NCI-H128 (cell line): Measurements from ENCODE around the gene RAE1.

Source experiments
- DNase-seq: peaks from one replicate; lab custom pipeline; 2025; ENCODE audit not compliant: unreplicated experiment; lab: John Stamatoyannopoulos, UW

Gene RAE1

DNA sequence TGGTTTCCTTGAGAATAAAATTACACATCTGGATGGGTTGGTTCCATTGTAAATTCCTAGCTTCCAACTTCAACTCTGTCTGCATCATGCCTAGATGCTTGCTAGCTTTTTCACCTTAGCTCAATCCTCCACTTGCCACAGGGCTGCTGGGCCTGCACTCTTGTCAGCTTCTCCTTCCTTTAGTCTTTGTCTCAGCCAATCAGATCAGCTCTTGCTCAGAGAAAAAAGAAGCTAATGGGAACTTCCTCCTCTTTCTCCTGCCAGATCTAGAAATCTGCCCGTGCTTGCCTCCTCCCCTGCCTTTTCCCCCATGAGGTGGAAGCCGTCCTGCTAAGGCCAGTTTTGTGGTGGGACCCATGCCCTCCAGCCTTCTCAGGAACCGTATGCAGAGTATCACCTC lies 18.5 kb downstream of the RAE1 start:
- DNase-seq = no peak

DNA sequence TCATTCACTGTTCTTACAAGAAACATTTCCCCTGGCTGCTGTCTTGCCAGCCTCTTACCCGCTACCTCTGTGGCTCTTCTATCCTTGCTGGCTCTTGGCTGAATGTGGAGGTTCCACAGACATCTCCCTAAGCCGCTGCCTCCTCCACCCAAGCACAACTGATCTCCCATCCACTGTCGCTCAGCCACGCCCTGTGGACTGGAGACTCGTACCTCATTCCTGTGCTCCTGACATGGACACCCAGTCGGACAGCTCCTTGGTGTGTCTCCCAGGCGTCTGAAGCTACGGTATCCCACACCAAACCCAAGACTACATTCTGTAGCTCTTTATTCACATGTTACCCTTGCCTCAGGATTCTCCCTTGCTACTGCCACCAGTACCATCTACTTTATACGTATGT lies 19.3 kb downstream of the RAE1 start:
- no peak for DNase-seq

GRCh38 chr20:57371363-57371762 lies 20.3 kb downstream of the RAE1 start:
- DNase-seq = no peak

DNA sequence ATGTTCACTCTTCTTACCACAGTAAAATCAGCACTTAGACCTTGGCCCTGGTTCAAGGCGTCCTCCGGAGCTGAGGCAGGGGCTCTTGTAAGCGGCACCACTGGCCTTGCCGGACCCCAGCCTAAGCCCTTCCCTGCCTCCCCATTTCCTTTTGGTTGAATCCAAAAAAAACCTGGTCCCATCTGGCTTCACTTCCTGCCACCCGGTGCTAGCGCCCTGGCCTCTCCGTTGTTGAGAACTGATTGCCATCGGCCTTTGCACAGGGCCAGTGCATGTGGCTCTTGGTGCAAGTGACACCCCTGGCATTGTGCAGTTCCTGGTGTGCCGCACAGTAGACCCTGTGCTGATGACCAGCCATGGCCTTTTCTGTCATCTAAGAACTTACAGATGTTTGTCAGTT lies 21.1 kb downstream of the RAE1 start:
- no peak for DNase-seq

- no peak for DNase-seq
Observed at GRCh38 chr20:57372581-57373350, 21.7 kb downstream of the RAE1 start.

- no peak for DNase-seq
Observed at GRCh38 chr20:57374343-57374930, 23.4 kb downstream of the RAE1 start.

- no peak for DNase-seq
Observed at GRCh38 chr20:57374931-57375651, 24.0 kb downstream of the RAE1 start.

- DNase-seq = no peak
Observed at GRCh38 chr20:57375652-57376230, 24.7 kb downstream of the RAE1 start.

GRCh38 chr20:57377350-57377749 lies 26.3 kb downstream of the RAE1 start:
- no peak for DNase-seq

DNA sequence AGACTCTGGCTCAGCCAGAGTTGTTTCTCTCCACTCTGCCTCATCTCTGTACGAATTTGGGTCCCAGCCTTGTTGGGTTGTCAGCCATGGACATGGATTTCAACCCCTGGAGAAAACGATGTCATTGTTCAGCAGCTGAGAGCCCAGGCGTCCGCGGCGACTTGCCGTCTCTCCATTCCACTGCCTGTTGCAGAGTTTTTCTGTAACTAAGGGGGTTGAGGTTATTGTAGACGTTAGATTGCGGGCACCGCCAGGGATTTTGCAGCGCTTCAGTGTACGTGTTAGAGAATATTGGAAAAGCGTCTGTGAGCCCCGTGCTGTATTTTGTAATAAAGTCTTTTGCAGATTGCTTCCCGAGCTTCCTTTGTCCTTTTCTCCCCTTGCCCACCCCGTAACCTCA lies 27.1 kb downstream of the RAE1 start:
- no peak for DNase-seq

DNA sequence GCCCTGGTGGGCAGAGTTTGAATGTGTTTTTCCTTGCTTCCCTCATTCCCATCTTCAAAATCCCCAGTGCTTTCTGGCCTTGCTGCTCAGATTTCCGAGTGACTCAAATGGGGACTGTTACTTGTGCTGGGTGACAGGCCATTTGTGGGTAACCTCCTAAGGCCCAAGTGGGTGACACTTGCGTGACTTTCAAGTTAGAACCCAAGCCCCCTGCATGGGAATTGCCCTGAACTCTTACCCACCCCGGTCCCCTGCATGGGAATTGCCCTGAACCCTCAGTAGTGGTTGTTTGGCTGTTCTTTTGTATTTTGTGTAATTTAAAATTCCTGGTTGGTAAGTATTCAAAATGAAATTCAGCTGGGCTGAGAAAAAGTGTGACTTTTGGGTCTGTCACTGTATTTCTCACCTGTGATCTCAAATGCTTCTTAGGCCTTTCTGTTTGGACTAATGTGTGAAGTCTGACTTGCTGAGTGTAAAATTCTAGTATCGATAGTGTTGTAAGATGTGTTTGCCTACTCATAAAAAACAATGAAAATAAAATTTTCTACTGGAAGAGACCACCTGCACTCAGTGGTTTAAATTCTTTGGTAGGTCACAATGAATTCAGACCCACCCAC lies 27.7 kb downstream of the RAE1 start:
- no peak for DNase-seq

DNA sequence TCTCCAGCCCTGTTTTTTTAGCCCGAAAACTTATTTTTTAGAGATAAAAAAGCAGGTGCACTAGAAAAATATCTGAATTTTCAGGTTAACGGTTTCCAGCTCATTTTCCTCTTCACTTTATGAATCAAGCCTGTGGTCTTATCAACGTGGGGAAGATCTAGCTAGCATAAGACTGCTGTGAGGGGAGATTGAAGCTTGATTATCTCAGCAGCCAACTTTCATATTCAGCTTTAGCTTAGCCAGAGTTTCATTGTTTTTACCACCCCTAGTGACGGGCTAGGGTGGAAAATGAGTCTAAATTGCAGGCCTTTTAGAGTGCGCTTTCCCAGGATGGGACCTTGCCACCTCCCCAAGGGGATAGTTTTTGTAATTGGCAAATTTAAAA lies 28.2 kb downstream of the RAE1 start:
- no peak for DNase-seq

- DNase-seq = no peak
Observed at GRCh38 chr20:57380081-57380750, 29.2 kb downstream of the RAE1 start.

GRCh38 chr20:57381596-57382503 lies 30.8 kb downstream of the RAE1 start:
- DNase-seq = peak; percentile 35

DNA sequence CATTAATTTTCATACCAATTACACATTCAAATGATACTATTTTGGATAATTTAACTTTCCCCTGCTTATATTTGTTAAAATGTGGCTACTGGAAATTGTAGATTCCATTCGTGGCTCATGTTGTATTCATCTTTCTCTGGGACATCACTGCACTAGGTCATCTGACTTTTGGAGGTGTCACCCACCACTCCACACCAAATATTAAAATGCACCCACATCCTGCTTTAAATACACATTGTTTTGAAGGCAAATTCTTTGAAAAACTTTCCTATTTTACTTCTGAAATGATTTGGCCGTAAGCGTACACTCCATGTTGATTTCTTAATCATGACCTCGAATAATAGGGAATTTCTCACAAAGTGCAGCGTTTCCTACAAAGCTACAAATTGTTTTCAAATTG lies 31.5 kb downstream of the RAE1 start:
- DNase-seq = no peak

DNA sequence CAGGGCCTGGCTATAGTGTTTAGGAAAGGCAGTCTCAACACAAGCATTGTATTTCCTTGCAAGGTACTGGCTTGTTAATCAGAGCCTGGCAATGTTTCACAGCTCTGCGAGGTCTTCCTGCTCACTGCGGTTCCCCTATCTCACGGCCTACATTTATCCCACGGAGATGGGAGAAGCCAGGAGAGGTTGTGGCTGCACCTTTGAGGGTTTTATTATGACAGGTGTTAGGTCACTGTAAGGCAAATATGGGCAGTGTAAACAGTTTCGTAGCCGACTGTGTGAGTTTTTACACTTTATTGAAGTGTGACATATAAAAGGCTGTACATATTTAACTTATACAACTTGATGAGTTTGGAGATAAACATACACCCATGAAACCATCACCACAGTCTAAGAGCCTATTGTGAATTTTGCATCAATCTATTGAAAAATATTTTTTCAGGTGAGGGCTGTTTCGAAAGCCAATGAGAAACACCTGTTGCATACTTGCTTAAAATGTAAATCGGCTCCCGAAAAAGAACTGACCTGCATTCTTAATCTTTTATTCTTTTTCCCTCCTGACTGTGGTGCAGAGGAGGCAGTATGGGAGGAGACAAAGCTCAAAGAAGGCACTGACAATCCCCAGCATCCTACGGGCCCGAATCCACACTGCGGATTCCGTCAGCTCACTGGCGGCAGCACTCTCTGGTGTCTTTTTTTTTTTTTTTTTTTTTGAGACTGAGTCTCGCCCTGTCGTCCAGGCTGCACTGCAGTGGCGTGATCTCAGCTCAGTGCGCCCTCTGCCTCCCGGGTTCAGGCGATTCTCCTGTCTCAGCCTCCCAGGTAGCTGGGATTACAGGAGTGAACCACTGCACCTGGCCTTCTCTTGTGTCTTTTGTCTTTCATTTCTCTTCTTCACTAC lies 32.6 kb downstream of the RAE1 start:
- no peak for DNase-seq

DNA sequence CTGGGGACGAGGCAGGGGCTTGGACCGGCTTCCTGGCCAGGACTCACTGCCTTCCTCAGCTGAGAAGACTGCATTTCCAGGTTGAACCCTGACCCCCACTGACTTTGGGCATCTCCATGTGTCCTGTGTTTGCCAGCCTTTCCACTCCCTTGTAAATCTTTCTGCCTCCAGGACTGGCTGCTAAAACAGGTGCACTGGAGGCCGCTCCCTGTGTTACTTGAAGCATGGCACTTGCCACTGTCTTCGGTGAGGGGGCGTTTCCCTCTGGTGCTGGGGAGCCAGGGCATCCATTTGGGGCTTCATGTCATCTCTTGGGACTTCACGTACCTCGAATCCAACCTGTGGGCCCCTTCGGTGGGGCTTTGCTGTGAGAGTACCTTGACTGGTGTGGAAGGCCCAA lies 33.4 kb downstream of the RAE1 start:
- DNase-seq = no peak

- DNase-seq = no peak
Observed at GRCh38 chr20:57384953-57385761, 34.1 kb downstream of the RAE1 start.
